HG03103 (cell line): ENCODE results near the gene MAGEB16.

Experiments
- ATAC-seq: cut with Tn5 transposase; IDR thresholded peaks from one replicate; pipeline ENCODE4 v1.9.1; 2021; ENCODE audit warnings: low read depth; ENCODE audit not compliant: unreplicated experiment

Gene MAGEB16

DNA sequence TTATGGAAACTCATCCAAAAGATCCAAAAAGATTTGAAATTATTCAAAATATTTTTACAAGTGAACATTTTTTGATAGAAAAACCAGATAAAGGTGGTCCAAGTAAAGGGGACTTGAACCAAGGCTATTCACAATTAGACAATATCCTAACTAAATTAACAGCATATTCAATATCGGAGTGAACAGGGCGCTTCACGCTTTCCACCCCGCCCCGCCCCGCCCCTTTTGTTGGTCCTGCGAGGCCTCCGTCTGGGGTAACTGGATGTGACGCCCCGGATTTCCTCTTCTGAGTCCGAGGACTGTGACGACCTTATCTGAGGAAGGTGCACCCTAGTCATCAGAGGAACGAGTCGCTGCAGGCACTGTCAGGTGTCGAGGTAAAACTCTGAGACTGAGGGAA is at the start of gene MAGEB16:
Gene MAGEB16, plus strand, starts transcription at position 301 of the 400 bp plus-strand sequence. CDS start 3,855 bp downstream, outside the sequence.
- no peak for ATAC-seq

GRCh38 chrX:35773958-35774564 is 24.1 kb upstream of the MAGEB16 start:
- no peak for ATAC-seq

DNA sequence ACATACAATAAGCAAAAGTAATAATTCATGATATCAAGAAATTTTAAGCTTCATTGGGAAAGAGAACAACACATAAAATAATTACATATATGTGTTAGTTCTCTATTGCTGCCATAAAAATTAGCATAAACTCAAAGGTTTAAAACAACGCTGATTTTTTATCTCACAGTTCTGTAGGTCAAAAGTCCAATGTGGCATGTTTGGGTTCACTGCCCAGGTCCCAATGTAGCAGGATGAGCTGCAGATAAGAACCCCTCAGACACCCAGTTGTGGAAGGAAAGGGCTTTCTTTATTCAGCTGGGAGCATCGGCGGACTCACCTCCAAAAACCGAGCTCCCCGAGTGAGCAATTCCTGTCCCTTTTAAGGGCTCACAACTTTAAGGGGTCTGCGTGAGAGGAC is 13.1 kb upstream of the MAGEB16 start:
- ATAC-seq: no peak

DNA sequence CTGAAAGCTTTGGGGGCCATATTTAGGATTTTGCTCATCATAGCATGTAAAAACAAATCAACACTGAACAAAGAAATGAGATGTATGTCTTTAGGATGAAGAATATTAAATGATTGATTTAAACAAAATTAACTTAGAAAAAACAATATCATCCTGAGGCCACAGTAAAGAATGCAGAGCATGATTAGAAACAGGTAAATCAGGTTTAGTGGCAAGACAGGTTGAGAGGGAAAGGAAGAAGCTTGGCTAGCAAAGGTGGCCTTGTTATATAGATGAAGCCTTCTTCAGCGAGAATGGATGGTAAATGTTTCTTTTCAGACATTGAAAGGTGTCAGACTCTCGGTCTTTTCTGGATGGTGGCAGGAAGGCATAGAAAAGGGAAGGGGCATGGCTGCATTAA is 11.9 kb upstream of the MAGEB16 start:
- ATAC-seq: no peak

DNA sequence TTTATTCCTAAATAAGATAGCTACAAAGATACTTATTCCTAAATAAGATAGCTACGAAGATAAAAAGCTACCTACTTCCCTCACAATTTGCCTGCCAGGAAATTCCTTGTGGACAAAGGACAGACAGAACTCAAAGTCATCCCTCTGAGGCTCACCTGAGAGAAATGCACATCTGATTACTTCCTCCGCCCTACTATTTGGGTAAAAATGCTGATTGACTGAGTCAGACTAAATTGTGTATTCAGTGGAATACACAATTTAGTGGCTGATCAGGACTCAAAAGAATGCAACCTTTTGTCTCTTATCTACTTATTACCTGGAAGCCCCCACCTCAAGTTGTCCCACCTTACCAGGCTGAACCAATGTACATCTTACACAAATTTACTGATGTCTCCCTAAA is 10.3 kb upstream of the MAGEB16 start:
- ATAC-seq: no peak

GRCh38 chrX:35800474-35800873 is 2.3 kb downstream of the MAGEB16 start:
- ATAC-seq: no peak

DNA sequence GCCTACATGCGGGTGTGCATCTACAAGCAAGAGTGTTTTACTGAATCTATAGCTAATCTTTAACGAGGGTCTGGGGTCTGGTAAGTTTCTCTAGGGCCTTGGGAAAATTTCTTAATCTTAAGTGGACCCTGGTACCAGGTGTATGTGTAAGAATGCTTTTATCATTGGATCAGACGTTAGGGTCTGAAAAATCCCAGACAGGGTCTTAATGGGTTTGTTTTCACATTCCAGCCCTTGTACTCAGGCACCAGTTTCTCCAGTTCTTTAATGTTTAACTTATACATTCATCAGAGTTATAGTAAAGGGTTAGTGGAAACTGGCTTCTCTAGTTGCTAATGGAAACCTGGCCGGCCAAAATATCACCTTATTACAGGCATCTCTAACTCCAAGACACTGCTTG is 11.6 kb downstream of the MAGEB16 start:
- ATAC-seq: no peak

DNA sequence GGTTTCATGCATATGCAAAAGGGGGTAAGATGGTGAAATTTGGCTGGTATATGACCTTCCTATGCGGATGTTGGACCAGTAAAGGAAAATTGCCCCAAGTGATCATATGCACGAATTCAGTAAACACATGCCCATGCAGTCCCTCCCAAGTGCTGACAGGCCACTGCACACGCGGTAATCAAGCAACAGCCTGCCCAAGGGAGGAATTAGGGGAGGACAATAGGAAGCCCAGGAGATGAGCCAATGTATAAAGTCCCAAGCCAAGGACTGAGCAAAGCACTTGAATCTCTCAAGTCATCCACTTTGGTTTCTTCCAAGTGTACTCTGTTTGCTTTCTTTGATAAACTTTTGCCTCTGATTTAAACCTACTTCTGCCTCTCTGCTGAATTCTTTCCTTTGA is 21.1 kb downstream of the MAGEB16 start:
- ATAC-seq: no peak

- ATAC-seq: no peak
These were observed 28.4 kb downstream of the MAGEB16 start for GRCh38 chrX:35826503-35826902.

DNA sequence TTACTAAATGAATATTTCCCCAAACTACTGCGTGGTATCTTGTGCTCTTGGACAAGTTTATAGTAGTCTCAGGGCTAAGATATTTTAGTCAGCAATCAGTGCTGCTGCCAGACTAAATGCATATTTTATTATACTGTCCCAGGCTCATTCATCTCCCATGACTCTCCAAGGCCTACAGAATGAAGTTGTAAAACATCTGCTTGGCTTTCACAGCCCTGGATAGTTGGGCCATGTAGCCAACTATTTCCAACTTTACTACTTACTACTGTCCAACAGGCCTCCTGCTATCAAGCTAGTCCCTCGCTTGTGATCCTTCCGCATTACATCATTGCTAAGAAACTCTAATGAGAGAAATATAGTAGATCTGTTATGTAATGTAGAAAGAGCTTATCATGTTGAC is 31.4 kb downstream of the MAGEB16 start:
- ATAC-seq: no peak

GRCh38 chrX:35841872-35842271 is 43.7 kb downstream of the MAGEB16 start:
- no peak for ATAC-seq

- ATAC-seq: no peak
These were observed 44.5 kb downstream of the MAGEB16 start for GRCh38 chrX:35842674-35843073.

- ATAC-seq: no peak
These were observed 49.6 kb downstream of the MAGEB16 start for GRCh38 chrX:35847736-35848135.
